Kidney (tissue), 14 donors: Measurements from ENCODE around the gene ECI1. TPM values are rescaled to one million over a fixed set of nuclear protein-coding genes. Genes with fewer than 3 reads are reported as not detected.

ENCODE experiments used
- DNase-seq, 5 donors: peaks; one replicate each; pipeline ENCODE4 v3.0.0-alpha.2; 2013 to 2020
- FAIRE-seq: peaks from 2 replicates; lab custom pipeline; 2012; peaks lifted over from hg19 to GRCh38; lab: Jason Lieb, UNC
- H3K27ac ChIP-seq, 2 donors: one replicate each; pipeline ENCODE4 v1.7.0; 2013; ENCODE audit warnings: low read depth in 2 of 2, low read length in 2 of 2, inconsistent platforms in 1 of 2
- H3K27me3 ChIP-seq: one replicate; pipeline ENCODE4 v1.7.1; 2013; ENCODE audit warnings: low read length, inconsistent platforms; ENCODE audit not compliant: control insufficient read depth, insufficient read depth
- H3K36me3 ChIP-seq, 3 donors: one replicate each; pipeline versions ENCODE4 v1.7.0 to v1.7.1; 2013; ENCODE audit warnings: low read length in 3 of 3, control low read depth in 1 of 3, inconsistent platforms in 1 of 3; ENCODE audit not compliant: insufficient read depth in 3 of 3, control insufficient read depth in 2 of 3
- H3K4me1 ChIP-seq, 3 donors: one replicate each; pipeline versions ENCODE4 v1.7.0 to v1.7.1; 2013; ENCODE audit warnings: low read length in 3 of 3, inconsistent platforms in 1 of 3, low read depth in 1 of 3; ENCODE audit not compliant: control insufficient read depth in 2 of 3, insufficient read depth in 2 of 3
- H3K4me3 ChIP-seq, 3 donors: one replicate each; pipeline versions ENCODE4 v1.7.0 to v1.8.1; 2013; ENCODE audit warnings: low read length in 3 of 3, control low read depth in 1 of 3, inconsistent platforms in 1 of 3
- H3K9ac ChIP-seq, 3 donors: one replicate each; pipeline versions ENCODE4 v1.7.0 to v1.7.1; 2013; ENCODE audit warnings: low read length in 3 of 3, control low read depth in 1 of 3, inconsistent platforms in 1 of 3
- H3K9me3 ChIP-seq, 3 donors: one replicate each; pipeline versions ENCODE4 v1.7.0 to v1.7.1; 2013; ENCODE audit warnings: low read length in 3 of 3, control low read depth in 1 of 3, inconsistent platforms in 1 of 3; ENCODE audit not compliant: control insufficient read depth in 2 of 3, insufficient read depth in 1 of 3
- intact Hi-C: fragments of 100-400 bp; cut with DNase I; formaldehyde crosslinking; loops from one replicate; pipeline ENCODE4 v1.11.1; 2022
- polyA plus RNA-seq: library from polyadenylated mRNA; stranded (reverse); fragments of 350-450 nt; fragmentation: Illumina TruSeq; extraction: RNeasy Lipid Tissue Mini Kit (QIAGEN cat#74804); gene quantifications from one replicate; pipeline ENCODE4 v1.2.3, GENCODE V29; 2014; ENCODE audit warnings: low read depth, low replicate concordance; ENCODE audit not compliant: insufficient read depth
- total RNA-seq: library from RNA; stranded (reverse); fragmentation: NEBNext Ultra II Directional; extraction: Animal tissue kit (Norgen Biotek cat#: 25700); gene quantifications from one replicate; pipeline ENCODE4 v1.2.1, GENCODE V29; 2021
- TF ChIP-seq, protein P1 (sequence below): IDR thresholded peaks from 3 replicates; pipeline ENCODE4 v1.5.1; 2012; ENCODE audit warnings: mild to moderate bottlenecking, moderate library complexity, borderline replicate concordance; ENCODE audit not compliant: insufficient read depth; ENCODE audit errors: extremely low read depth
- donor health status: control.
- donor health status: control.
- donor health status: control.
- donor health status: control.
- donor health status: control.
- donor health status: DM: yes; HTN: yes; CAD: no.
- donor health status: Normal renal cell carcinoma (clear cell type).

ECI1 gene
- total and polyA plus RNA-seq, 2 donors from 2014 or later, result 98.1 to 233 TPM

DNA sequence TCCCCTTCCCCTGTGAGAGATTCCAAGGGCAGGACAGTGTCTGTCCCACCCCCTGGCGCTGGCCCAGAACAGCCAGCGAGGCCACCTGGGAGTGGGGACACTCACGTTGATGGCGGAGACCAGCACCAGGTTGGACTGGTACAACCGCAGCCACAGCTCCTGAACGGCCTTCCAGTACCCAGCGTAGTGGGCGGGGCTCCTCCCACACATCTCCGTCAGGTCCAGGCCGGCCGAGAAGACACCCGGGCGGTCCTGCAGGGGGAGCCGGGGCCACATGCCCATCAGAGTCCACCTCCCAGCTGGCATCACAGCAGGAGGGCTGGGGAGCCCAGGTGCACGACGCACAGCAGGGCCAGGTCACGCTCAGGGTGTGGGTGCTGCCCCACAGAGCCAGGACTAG lies 7.1 kb downstream of the ECI1 start:
- intact Hi-C loops, result no loop called here
- Histone ChIP-seq H3K4me1 (no peaks in the 10 kb centered on the region), H3K36me3 (peaks cover 0 to 40% (median 15%) of the 10 kb centered on the region in 3 donors), H3K27ac (no peak overlapping the region), H3K9ac (no peak overlapping the region), H3K9me3 (no peaks in the 10 kb centered on the region), H3K27me3 (no peaks in the 10 kb centered on the region), H3K4me3 (no peak overlapping the region)
- FAIRE-seq (no peak), DNase-seq (peak in 2 of 5 donors; percentile 36 to 70)
- TF ChIP-seq, protein P1, sequence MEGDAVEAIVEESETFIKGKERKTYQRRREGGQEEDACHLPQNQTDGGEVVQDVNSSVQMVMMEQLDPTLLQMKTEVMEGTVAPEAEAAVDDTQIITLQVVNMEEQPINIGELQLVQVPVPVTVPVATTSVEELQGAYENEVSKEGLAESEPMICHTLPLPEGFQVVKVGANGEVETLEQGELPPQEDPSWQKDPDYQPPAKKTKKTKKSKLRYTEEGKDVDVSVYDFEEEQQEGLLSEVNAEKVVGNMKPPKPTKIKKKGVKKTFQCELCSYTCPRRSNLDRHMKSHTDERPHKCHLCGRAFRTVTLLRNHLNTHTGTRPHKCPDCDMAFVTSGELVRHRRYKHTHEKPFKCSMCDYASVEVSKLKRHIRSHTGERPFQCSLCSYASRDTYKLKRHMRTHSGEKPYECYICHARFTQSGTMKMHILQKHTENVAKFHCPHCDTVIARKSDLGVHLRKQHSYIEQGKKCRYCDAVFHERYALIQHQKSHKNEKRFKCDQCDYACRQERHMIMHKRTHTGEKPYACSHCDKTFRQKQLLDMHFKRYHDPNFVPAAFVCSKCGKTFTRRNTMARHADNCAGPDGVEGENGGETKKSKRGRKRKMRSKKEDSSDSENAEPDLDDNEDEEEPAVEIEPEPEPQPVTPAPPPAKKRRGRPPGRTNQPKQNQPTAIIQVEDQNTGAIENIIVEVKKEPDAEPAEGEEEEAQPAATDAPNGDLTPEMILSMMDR, result no peak

DNA sequence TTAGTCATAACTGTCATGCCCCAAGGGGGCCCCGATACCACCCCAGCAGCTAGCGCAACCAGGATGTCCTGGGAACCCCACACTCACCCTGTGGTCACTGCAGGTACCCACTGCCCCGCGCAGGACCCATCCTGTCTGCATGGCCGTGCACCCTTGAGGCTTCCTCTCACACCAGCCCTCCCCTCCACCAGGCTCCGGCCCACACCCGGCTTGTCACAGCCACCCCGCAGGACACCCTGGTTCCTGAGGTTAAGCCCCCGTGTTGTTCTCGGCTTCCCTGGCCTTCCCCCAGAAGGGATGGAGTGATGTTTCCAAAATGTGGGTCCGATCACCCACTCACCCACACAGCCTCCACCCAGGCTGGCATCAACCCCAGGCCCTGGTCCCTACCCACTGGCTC lies 7.6 kb downstream of the ECI1 start:
- intact Hi-C loops, result no loop called here
- Histone ChIP-seq H3K4me1 (no peaks in the 10 kb centered on the region), H3K36me3 (peaks cover 0 to 40% (median 15%) of the 10 kb centered on the region in 3 donors), H3K27ac (no peak overlapping the region), H3K4me3 (no peak overlapping the region), H3K9ac (no peak overlapping the region), H3K9me3 (no peaks in the 10 kb centered on the region), H3K27me3 (no peaks in the 10 kb centered on the region)
- DNase-seq (peak in 1 of 5 donors; percentile 71), FAIRE-seq (no peak)
- TF ChIP-seq, protein P1, result no peak

DNA sequence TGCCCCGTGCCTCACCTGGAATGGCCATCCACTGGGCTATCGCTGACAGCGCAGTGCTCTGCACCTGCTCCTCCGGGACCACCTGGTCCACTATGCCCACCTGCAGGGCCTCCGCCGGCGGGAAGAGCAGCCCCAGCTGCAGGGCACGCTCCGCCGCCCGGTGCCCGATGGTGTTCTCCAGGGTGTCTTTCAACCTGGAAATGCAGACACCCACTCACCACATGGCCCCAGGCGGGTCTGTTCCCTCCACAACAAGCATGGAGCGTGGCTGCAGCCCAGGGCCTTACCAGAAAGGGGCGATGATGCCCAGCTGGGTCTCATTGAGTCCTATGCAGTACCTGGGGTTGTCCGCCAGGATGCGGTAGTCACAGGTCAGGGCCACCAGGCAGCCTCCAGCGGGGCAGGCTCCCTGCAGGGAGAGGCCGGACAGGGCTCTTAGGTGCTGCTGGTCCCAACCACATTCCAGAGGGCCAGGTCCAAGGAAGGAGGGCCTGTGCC lies 8.3 kb downstream of the ECI1 start:
- H3K36me3 ChIP-seq, result peaks cover 0 to 40% (median 15%) of the 10 kb centered on the region in 3 donors
- no peak for FAIRE-seq

More for the DNA sequence above, 8.3 kb downstream of the ECI1 start:
- Histone ChIP-seq H3K27me3 (no peaks in the 10 kb centered on the region), H3K27ac (no peak overlapping the region), H3K9ac (no peak overlapping the region), H3K4me1 (no peaks in the 10 kb centered on the region), H3K4me3 (no peak overlapping the region), H3K9me3 (no peaks in the 10 kb centered on the region)
- TF ChIP-seq, protein P1, result no peak
- intact Hi-C loops, result no loop called here
- DNase-seq, result peak in 1 of 5 donors; percentile 73
